ENCODE measurements around the gene CYP2B6.
"Not testable (repeated sequence)": the region's sequence is repeated elsewhere in the genome, so short reads cannot be mapped to it uniquely, and the experiment has no call there.

Gene CYP2B6

DNA sequence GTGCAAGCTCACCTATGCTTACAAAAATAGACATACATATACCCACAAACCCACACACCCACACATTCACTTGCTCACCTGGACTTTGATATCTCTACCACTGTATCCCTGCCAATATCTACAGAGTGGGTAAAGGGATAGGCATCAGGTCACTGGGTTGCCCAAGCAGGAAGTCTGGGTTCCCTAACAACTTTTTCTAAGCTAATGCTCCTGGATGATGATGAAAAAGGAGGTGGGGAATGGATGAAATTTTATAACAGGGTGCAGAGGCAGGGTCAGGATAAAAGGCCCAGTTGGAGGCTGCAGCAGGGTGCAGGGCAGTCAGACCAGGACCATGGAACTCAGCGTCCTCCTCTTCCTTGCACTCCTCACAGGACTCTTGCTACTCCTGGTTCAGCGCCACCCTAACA is at the start of gene CYP2B6:
Gene CYP2B6 (plus strand): TSS at position 311 of the 410 bp plus-strand sequence. CDS start 24 bp downstream, at position 335.
- Mint-ChIP-seq H3K36me3 (ENCODE audit: low read depth) (no peaks in the 10 kb centered on the region), H3K4me1 (peaks cover 7% of the 10 kb centered on the region), H3K9me3 (peaks cover 7% of the 10 kb centered on the region), H3K4me3 (no peak within 1 kb of the TSS), H3K27ac (no peak within 1 kb of the TSS), H3K27me3 (no peaks in the 10 kb centered on the region)
- ATAC-seq (no peak), DNase-seq (no peak)

DNA sequence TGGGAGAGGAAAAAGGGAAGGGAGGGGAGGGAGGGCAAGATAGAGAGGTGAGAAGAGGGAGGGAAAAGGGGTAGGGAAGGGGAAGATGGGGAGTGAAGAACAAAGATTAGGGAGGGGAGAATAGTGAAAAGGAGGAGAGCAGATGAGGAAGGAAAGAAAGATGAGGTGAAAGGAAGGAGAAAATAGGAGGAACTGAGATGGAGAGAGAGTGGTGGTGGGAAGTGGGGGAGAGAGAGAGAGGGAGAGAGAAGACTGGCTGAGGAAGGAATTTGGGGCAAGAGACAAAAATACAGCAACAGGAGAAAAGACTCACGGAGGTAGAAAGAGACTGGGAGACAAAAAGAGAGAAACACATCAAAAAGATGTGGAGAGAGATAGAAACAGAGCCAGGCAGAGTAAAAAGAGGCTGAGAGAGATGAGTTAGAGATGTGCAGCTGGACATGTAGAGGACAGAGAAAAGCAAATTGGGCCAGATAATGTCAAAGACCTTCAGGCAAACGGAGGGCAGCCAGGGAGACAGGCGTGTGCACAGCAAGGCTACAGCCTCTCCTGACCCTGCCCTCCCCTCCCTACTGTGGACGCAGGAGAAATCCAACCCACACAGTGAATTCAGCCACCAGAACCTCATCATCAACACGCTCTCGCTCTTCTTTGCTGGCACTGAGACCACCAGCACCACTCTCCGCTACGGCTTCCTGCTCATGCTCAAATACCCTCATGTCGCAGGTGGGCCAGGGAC is 49.4 kb upstream of the CYP2B6 start:
- Mint-ChIP-seq H3K4me1 (no peaks in the 10 kb centered on the region), H3K27me3 (peaks cover 10% of the 10 kb centered on the region), H3K36me3 (ENCODE audit: low read depth) (no peaks in the 10 kb centered on the region), H3K27ac (no peak overlapping the region), H3K4me3 (no peak overlapping the region), H3K9me3 (no peaks in the 10 kb centered on the region)
- ATAC-seq: no peak
- DNase-seq: no peak

DNA sequence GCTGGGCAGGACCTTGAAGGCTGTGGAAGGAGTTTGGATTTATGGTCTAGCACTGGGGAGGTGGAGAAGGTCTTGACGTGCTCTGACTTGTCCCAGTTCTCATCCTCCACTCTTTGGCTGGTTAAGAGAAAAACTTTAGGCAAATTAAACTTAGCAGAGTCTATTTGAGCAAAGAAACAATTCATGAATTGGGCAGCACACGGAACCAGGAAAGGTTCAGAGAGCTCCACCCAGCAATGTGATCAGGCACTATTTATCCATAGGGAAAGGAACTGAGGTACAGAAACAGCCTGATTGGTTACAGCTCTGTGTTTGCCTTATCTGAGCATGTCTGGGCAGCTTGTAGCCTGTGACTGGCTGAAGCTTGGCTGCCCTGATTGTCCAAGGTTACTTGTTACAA is 45.4 kb upstream of the CYP2B6 start:
- Mint-ChIP-seq H3K9me3 (peaks cover 3% of the 10 kb centered on the region), H3K4me1 (no peaks in the 10 kb centered on the region), H3K4me3 (no peak overlapping the region), H3K36me3 (ENCODE audit: low read depth) (no peaks in the 10 kb centered on the region), H3K27ac (no peak overlapping the region), H3K27me3 (peaks cover 6% of the 10 kb centered on the region)
- ATAC-seq (no peak), DNase-seq (no peak)

DNA sequence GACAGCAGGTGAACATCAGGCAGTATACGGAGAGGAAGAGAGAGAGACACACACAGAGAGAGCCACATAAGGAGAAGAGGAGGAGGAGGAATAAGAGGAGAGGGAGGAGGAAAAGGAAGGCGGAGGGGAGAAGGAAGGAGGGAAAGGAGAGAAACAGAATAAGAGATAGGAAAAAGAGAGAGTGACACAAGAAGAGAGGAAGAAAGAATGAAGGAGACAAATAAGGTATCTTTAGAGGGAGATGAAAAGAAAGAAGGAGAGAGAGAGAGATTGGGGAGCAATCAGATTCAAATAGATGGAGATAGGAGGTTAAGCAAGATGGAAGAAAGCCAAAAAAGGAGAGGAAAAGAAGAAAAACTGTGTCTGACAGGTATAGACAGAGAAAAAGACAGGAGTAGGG is 44.0 kb upstream of the CYP2B6 start:
- no peak for ATAC-seq
- no peaks in the 10 kb centered on the region for H3K36me3 Mint-ChIP-seq (ENCODE audit: low read depth)
- no peaks in the 10 kb centered on the region for H3K4me1 Mint-ChIP-seq
- no peak for DNase-seq
- no peak overlapping the region for H3K27ac Mint-ChIP-seq
- peaks cover 6% of the 10 kb centered on the region for H3K27me3 Mint-ChIP-seq
- no peak overlapping the region for H3K4me3 Mint-ChIP-seq
- peaks cover 3% of the 10 kb centered on the region for H3K9me3 Mint-ChIP-seq

DNA sequence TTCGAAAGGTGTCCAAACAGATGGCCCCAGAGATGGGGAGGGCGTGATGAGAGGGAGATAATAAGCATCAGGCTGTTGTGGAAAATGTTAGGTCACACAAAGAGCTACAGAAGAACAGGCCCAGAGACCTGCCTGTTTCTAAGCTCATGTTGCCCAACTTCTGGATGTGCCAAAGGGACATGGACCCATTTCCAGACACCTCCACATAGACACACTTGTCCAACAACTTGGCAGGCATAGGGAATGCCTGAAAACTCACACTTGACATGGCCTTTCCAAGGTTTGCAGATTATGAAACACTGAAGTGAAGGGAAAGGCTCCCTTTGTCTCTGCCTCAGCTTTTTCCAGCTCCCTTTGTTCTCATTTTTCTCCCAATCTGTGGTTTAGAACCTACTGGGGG is 43.5 kb upstream of the CYP2B6 start:
- Mint-ChIP-seq H3K4me1 (no peaks in the 10 kb centered on the region), H3K36me3 (ENCODE audit: low read depth) (no peaks in the 10 kb centered on the region), H3K27ac (no peak overlapping the region), H3K4me3 (no peak overlapping the region), H3K27me3 (peaks cover 6% of the 10 kb centered on the region), H3K9me3 (peaks cover 6% of the 10 kb centered on the region)
- DNase-seq (no peak), ATAC-seq (no peak)

DNA sequence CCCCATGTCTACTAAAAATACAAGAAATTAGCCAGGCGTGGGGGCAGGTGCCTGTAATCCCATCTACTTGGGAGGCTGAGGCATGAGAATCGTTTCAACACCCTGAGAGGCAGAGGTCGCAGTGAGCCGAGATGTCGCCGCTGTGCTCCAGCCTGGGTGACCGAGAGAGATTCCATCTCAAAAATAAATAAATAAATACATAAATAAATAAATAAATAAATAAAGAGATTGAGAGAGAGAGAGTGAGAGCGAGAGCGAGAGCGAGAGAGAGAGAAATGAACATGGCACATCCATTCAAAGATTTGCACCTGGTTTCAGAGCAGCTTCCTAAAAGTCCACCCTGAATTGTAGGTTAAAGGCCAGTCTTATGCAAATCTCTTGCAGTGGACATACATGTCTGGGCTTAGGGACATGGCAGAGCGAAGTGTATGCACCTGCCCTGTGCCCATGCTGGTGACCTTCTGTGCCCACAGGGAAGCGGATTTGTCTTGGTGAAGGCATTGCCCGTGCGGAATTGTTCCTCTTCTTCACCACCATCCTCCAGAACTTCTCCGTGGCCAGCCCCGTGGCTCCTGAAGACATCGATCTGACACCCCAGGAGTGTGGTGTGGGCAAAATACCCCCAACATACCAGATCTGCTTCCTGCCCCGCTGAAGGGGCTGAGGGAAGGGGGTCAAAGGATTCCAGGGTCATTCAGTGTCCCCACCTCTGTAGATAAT is 42.3 kb upstream of the CYP2B6 start:
- Mint-ChIP-seq H3K4me3 (no peak overlapping the region), H3K4me1 (no peaks in the 10 kb centered on the region), H3K9me3 (peaks cover 17% of the 10 kb centered on the region), H3K27ac (no peak overlapping the region), H3K36me3 (ENCODE audit: low read depth) (peaks cover under 1% of the 10 kb centered on the region), H3K27me3 (peaks cover 6% of the 10 kb centered on the region)
- ATAC-seq (no peak), DNase-seq (no peak)

DNA sequence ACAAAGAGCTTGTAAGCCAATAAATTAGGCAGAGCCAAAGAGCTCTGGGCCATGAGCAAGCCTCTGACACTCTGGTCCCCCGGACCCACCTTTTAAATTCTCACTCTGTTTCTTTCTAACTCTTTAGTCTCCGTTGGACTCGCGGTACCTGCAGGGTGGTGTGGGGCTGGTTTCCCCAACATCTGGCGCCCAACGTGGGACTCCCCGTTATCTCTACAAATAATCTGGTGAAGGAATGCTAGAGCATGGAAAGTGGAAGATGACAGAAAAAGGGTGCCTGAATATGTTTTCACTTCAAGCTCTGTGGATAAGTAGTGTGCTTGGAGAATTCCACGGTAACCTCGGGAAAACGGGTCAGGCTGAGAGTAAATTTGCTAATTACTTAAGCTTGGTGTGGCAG is 36.5 kb upstream of the CYP2B6 start:
- ATAC-seq: no peak
- H3K27me3 Mint-ChIP-seq: peaks cover 4% of the 10 kb centered on the region
- peaks cover 12% of the 10 kb centered on the region for H3K36me3 Mint-ChIP-seq (ENCODE audit: low read depth)
- no peak for DNase-seq
- H3K4me3 Mint-ChIP-seq: no peak overlapping the region
- no peak overlapping the region for H3K27ac Mint-ChIP-seq
- no peaks in the 10 kb centered on the region for H3K4me1 Mint-ChIP-seq
- H3K9me3 Mint-ChIP-seq: peaks cover 34% of the 10 kb centered on the region

DNA sequence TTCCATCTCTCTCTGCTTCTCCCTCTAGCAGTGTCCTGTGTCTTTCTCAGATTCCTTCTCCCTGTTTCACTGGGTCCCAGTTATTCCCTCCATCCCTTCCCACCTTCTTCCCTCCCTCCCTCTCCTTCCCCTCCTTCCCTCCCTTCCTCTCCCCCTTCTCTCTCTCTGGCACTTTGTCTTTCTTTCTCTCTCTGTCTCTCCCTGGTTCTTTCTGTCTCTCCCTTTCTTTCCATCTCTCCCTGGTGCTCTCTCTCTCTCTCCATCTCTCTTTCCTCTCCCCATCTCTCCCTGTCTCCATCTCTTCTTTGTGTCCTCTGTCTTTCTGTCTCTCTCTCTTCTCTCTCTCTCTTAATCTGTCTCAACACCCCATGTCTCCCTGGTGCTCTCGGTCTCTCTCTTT is 31.7 kb upstream of the CYP2B6 start:
- peaks cover 12% of the 10 kb centered on the region for H3K9me3 Mint-ChIP-seq
- ATAC-seq: no peak
- H3K4me1 Mint-ChIP-seq: no peaks in the 10 kb centered on the region
- H3K36me3 Mint-ChIP-seq (ENCODE audit: low read depth): peaks cover 6% of the 10 kb centered on the region
- peaks cover 8% of the 10 kb centered on the region for H3K27me3 Mint-ChIP-seq
- no peak for DNase-seq
- no peak overlapping the region for H3K4me3 Mint-ChIP-seq
- H3K27ac Mint-ChIP-seq: no peak overlapping the region

DNA sequence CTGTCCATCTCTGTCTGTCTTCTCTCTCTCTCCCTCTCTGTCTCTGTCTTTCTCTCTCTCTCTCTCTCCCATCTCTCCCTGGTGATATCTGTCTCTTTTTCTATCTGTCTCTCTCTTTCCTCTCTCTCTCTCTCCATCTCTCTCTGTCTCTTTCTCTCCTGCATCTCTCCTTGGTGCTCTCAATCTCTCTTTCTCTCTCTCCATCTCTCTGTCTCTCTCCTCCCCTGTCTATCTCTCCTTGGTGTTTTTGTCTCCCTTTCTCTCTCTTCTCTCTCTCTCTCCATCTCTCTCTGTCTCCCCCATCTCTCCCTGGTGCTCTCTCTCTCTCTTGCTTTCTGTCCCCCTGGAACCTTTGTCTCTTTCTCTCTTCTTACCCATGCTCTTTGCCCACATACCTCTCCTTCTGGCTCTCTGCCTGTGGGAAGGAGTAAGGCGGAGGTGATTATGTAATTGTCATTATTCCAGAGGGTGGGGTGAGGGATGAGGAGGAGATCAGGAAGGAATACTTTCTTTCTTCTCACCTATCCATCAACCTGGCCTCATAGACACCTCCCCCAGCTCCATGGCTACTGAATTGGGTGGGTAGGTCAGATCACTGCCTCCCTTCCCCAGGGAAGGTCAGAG is 30.9 kb upstream of the CYP2B6 start:
- Mint-ChIP-seq H3K27ac (no peak overlapping the region), H3K9me3 (peaks cover 5% of the 10 kb centered on the region), H3K36me3 (ENCODE audit: low read depth) (no peaks in the 10 kb centered on the region), H3K27me3 (peaks cover 8% of the 10 kb centered on the region), H3K4me3 (no peak overlapping the region), H3K4me1 (no peaks in the 10 kb centered on the region)
- ATAC-seq: no peak
- DNase-seq: no peak

DNA sequence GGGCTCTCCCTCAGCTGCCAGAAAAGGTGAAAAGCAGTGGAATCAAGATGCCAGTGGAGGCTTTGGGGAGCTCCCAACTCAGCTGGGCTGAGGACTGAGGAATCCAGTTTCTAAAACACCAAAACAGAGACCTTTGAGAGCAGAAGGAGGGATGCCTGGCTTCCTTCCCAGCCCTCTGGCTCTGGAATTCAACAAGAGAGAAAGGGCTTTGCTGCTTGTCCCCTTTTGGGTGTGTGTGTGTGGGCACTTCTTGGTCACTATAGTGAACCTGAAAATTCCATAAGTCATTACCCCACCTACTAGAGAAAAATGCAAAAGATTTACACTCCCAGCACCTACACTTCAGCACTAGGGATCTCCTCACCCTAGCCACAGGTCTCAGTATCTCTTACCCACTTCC is 30.3 kb upstream of the CYP2B6 start:
- ATAC-seq (no peak), DNase-seq (no peak)
- Mint-ChIP-seq H3K27me3 (peaks cover 8% of the 10 kb centered on the region), H3K9me3 (peaks cover 5% of the 10 kb centered on the region), H3K4me1 (no peaks in the 10 kb centered on the region), H3K27ac (no peak overlapping the region), H3K36me3 (ENCODE audit: low read depth) (no peaks in the 10 kb centered on the region), H3K4me3 (no peak overlapping the region)

DNA sequence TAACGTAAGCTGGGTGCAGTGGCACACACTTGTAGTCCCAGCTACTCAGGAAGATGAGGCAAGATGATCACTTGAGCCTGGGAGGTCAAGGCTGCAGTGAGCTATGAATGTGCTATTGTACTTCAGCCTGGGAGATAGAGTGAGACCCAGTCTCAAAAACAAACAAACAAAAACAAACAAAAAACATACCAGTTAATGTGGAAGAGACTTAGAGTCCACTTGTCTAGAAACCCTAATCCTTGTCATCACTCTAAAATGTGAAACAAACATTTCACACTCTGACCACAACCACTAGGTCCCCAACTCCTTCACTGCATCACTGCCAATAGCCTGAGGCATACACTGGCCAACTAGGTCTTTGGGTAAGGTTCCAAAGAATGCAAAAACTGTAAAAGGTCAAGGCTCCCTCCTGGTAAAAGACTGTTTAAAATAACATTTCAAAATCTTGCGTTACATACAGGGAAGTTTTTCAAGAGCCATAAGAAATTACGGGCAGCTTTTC is 28.6 kb upstream of the CYP2B6 start:
- Mint-ChIP-seq H3K4me1 (no peaks in the 10 kb centered on the region), H3K4me3 (no peak overlapping the region), H3K36me3 (ENCODE audit: low read depth) (no peaks in the 10 kb centered on the region), H3K27ac (no peak overlapping the region), H3K27me3 (peaks cover 8% of the 10 kb centered on the region), H3K9me3 (no peaks in the 10 kb centered on the region)
- DNase-seq (no peak), ATAC-seq (no peak)

DNA sequence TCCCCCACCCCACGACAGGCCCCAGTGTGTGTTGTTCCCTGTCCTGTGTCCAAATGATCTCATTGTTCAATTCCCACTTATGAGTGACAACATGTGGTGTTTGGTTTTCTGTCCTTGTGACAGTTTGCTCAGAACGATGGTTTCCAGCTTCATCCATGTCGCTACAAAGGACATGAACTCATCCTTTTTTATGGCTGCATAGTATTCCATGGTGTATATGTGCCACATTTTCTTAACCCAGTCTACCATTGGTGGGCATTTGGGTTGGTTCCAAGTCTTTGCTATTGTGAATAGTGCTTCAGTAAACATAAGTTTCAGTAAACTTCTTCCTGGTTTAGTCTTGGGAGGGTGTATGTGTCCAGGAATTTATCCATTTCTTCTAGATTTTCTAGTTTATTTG is 26.7 kb upstream of the CYP2B6 start:
- not testable (repeated sequence) for H3K36me3 Mint-ChIP-seq (ENCODE audit: low read depth); H3K27ac Mint-ChIP-seq; DNase-seq; ATAC-seq; H3K27me3 Mint-ChIP-seq; H3K9me3 Mint-ChIP-seq; H3K4me1 Mint-ChIP-seq; H3K4me3 Mint-ChIP-seq

DNA sequence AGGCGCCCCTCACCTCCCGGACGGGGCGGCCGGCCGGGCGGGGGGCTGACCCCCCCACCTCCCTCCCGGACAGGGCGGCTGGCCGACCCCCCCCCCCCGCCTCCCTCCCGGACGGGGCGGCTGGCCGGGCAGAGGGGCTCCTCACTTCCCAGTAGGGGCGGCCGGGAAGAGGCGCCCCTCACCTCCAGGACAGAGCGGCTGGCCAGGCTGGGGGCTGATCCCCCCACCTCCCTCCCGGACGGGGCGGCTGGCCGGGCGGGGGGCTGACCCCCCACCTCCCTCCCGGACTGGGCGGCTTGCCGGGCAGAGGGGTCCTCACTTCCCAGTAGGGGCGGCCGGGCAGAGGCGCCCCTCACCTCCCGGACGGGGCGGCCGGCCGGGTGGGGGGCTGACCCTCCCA is 25.7 kb upstream of the CYP2B6 start:
- not testable (repeated sequence) for H3K9me3 Mint-ChIP-seq; H3K36me3 Mint-ChIP-seq (ENCODE audit: low read depth); H3K27ac Mint-ChIP-seq; DNase-seq; H3K27me3 Mint-ChIP-seq; H3K4me3 Mint-ChIP-seq; ATAC-seq
- H3K4me1 Mint-ChIP-seq: peaks cover 19% of the 10 kb centered on the region

DNA sequence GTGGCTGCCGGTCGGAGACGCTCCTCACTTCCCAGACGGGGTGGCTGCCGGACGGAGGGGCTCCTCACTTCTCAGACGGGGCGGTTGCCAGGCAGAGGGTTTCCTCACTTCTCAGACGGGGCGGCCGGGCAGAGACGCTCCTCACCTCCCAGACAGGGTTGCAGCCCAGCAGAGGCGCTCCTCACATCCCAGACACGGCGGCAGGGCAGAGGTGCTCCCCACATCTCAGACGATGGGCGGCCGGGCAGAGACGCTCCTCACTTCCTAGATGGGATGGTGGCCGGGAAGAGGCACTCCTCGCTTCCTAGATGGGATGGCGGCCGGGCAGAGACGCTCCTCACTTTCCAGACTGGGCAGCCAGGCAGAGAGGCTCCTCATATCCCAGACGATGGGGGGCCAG is 24.5 kb upstream of the CYP2B6 start:
- DNase-seq; H3K27ac Mint-ChIP-seq; H3K9me3 Mint-ChIP-seq; H3K36me3 Mint-ChIP-seq (ENCODE audit: low read depth); H3K4me3 Mint-ChIP-seq; H3K27me3 Mint-ChIP-seq; ATAC-seq: not testable (repeated sequence)
- H3K4me1 Mint-ChIP-seq: peaks cover 23% of the 10 kb centered on the region

DNA sequence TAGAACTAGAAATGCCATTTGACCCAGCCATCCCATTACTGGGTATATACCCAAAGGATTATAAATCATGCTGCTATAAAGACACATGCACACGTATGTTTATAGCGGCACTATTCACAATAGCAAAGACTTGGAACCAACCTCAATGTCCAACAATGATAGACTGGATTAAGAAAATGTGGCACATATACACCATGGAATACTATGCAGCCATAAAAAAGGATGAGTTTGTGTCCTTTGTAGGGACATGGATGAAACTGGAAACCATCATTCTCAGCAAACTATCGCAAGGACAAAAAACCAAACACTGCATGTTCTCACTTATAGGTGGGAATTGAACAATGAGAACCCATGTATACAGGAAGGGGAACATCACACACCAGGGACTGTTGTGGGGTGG is 23.0 kb upstream of the CYP2B6 start:
- peaks cover 23% of the 10 kb centered on the region for H3K4me1 Mint-ChIP-seq
- DNase-seq; ATAC-seq; H3K36me3 Mint-ChIP-seq (ENCODE audit: low read depth); H3K4me3 Mint-ChIP-seq; H3K27me3 Mint-ChIP-seq; H3K27ac Mint-ChIP-seq; H3K9me3 Mint-ChIP-seq: not testable (repeated sequence)
